Measurements from ENCODE around the gene TNNT2.

DNA sequence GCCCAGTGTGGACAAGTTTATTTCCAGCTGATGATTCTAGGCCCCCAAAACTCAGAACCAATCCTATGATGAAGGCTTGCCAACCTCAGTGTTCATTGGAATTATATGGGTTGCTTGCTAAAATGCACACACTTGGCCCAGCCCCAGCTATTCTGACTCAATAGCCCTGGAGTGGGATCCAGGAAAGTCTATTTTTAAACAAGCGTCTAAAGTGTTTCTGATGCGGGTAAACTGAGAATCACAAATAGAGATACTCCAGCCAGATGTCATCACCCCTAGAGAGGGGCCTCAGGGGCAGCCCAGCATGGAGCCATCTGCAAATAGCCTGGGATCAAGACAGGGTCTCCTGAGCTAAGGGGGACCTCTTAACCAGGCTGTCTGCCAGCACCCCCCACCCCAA, 48.2 kb downstream of the TNNT2 start:
- TF ChIP-seq, protein P1, sequence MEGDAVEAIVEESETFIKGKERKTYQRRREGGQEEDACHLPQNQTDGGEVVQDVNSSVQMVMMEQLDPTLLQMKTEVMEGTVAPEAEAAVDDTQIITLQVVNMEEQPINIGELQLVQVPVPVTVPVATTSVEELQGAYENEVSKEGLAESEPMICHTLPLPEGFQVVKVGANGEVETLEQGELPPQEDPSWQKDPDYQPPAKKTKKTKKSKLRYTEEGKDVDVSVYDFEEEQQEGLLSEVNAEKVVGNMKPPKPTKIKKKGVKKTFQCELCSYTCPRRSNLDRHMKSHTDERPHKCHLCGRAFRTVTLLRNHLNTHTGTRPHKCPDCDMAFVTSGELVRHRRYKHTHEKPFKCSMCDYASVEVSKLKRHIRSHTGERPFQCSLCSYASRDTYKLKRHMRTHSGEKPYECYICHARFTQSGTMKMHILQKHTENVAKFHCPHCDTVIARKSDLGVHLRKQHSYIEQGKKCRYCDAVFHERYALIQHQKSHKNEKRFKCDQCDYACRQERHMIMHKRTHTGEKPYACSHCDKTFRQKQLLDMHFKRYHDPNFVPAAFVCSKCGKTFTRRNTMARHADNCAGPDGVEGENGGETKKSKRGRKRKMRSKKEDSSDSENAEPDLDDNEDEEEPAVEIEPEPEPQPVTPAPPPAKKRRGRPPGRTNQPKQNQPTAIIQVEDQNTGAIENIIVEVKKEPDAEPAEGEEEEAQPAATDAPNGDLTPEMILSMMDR (conservative IDR thresholded peaks at IDR 0.05; ENCODE audit: low read depth, low read length), result no peak
- no peak for TF ChIP-seq EZH2 (IDR thresholded peaks at IDR 0.05; ENCODE audit: borderline replicate concordance, low read depth, low read length, poor library complexity, severe bottlenecking)

Measured in A673 (cell line).